Karpas-422 (cell line): ENCODE data around the gene ALDH2. TPM values are rescaled to one million over a fixed set of nuclear protein-coding genes. Genes with fewer than 3 reads are reported as not detected.

ENCODE experiments used
- DNase-seq: peaks from one replicate; pipeline ENCODE4 v3.0.0-alpha.2; 2015
- H2AFZ ChIP-seq: fragments of 200-600 bp; sonication (generic); 2 replicates; pipeline ENCODE4 v1.6.1; 2014; ENCODE audit warnings: antibody characterized with exemption, low read length, mixed read lengths
- H3K27ac ChIP-seq: fragments of 200-600 bp; sonication (generic); 2 replicates; pipeline ENCODE4 v1.5.1; 2014; ENCODE audit warnings: mild to moderate bottlenecking, low read length, moderate library complexity
- H3K27me3 ChIP-seq: fragments of 200-600 bp; sonication (generic); 2 replicates; pipeline ENCODE4 v1.6.1; 2014; ENCODE audit warnings: low read length, mixed read lengths
- H3K36me3 ChIP-seq: fragments of 200-600 bp; sonication (generic); 2 replicates; pipeline ENCODE4 v1.6.1; 2014; ENCODE audit warnings: low read length, mixed read lengths; ENCODE audit not compliant: insufficient read depth
- H3K4me1 ChIP-seq: fragments of 200-600 bp; sonication (generic); 2 replicates; pipeline ENCODE4 v1.6.1; 2014; ENCODE audit warnings: mild to moderate bottlenecking, low read length, mixed read lengths
- H3K4me2 ChIP-seq: fragments of 200-600 bp; sonication (generic); 2 replicates; pipeline ENCODE4 v1.6.1; 2014; ENCODE audit warnings: low read length, low read depth, mild to moderate bottlenecking; ENCODE audit not compliant: poor library complexity, severe bottlenecking
- H3K4me3 ChIP-seq: fragments of 200-600 bp; sonication (generic); 2 replicates; pipeline ENCODE4 v1.5.1; 2014; ENCODE audit warnings: mild to moderate bottlenecking, antibody characterized with exemption, low read length, mixed read lengths
- H3K79me2 ChIP-seq: fragments of 200-600 bp; sonication (generic); 2 replicates; pipeline ENCODE4 v1.6.1; 2014; ENCODE audit warnings: mild to moderate bottlenecking, low read length, mixed read lengths
- H3K9ac ChIP-seq: fragments of 200-600 bp; sonication (generic); 2 replicates; pipeline ENCODE4 v1.6.0; 2014; ENCODE audit warnings: low read length
- H3K9me2 ChIP-seq: fragments of 200-600 bp; sonication (generic), shearing (Covaris generic); replicated peaks from 2 replicates; pipeline ENCODE4 v1.6.0; 2014; ENCODE audit warnings: mild to moderate bottlenecking, low read length, moderate library complexity; ENCODE audit not compliant: insufficient read depth
- H3K9me3 ChIP-seq: fragments of 300-700, 200-600 bp; sonication (generic); 2 replicates; pipeline ENCODE4 v1.6.1; 2014; ENCODE audit warnings: low read length, mixed read lengths
- H4K20me1 ChIP-seq: fragments of 200-600 bp; sonication (generic); 2 replicates; pipeline ENCODE4 v1.6.1; 2014; ENCODE audit warnings: mild to moderate bottlenecking, antibody characterized with exemption, low read length, low read depth; ENCODE audit not compliant: insufficient read depth
- total RNA-seq: library from RNA; depleted of rRNA; stranded (reverse); fragments of >200 nt; shearing (Covaris generic); gene quantifications from 2 replicates; pipeline ENCODE4 v1.2.3, GENCODE V29; 2014; ENCODE audit warnings: low replicate concordance

ALDH2 gene
- total RNA-seq, 1 experiment from 2014 or later, result 69.0 TPM

DNA sequence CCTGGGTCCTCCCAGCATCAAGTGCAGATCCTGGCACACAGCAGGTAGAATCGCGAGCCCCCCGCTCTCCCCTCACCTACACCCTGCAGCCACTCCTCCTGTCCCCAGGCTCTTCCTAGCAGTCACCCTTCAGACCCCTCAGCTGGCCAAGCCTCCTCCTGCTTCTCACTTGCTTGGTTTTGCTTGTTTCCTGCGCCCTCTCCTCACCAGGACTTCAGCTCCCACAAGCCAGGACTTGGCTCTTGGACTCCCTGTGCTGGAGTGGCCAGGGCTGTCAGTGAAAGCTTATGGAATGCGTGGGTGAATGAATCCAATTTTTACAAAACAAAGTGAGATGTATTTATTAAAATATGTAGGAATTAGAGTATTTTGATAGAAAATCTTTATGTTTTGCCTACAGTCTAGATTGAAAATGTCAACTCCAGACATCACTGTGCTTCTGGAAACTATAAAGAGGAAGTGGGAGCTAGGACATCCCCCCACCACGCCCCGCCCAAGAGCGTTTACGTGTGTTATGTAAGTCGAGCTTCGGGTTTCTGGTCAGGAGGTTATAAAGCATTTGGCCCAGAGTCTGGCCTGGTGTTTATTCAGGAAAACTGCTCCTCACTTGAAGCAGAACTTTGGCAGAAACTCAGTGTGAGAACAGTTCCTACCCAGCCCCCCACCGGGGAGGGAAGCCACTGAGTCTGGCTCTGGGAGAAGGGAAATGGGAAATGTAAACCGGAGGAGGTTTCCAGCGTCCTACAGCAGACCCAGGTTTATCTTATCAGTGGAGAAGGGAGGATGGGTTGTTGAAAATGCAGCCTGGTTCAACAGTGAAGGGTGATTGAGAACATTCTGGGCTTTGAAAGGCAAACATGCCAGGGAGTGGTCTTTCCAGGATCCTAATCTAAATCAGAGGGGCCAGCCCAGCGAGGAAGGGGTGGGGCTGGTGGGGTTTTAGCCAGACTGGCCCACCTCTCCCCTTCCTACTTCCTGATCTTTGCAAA, 8.8 kb downstream of the ALDH2 start:
- peak overlapping the region; percentile 89 for H3K27ac ChIP-seq
- peak; percentile 95 for DNase-seq
- peaks cover 38% of the 10 kb centered on the region for H3K4me1 ChIP-seq
- H3K79me2 ChIP-seq, result peaks cover 57% of the 10 kb centered on the region
- H3K9me3 ChIP-seq, result no peaks in the 10 kb centered on the region
- 0 out of 2 replicates have a peak overlapping the region, but pooled peaks have one; percentile 51 for H2AFZ ChIP-seq
- peak overlapping the region; percentile 71 for H3K9ac ChIP-seq
- no peaks in the 10 kb centered on the region for H3K36me3 ChIP-seq
- H3K4me2 ChIP-seq, result peak overlapping the region; percentile 87
- H3K9me2 ChIP-seq, result no peaks in the 10 kb centered on the region
- no peaks in the 10 kb centered on the region for H4K20me1 ChIP-seq
- peak overlapping the region; percentile 55 for H3K4me3 ChIP-seq
- H3K27me3 ChIP-seq, result no peaks in the 10 kb centered on the region

DNA sequence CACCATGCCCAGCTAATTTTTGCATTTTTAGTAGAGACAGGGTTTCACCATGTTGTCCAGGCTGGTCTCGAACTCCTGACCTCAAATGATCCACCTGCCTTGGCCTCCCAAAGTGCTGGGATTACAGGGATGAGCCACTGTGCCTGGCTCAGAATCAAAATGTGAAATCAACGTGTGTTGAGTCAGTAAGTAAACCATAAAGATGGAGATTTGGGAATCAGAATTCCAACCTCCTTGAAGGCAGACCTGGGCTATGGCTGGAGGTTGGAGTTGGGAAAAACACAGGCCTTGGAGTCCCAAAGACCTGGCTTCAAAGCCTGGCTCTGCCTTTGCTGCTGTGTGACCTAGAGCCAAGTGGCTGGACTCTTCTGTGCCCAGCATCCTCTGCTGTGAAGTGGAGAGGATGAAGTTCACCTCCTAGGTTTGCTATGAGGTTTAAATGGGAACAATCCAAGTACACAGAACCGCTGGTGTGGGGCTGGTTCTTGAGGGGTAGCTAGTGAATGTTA, 10.2 kb downstream of the ALDH2 start:
- Histone ChIP-seq H3K27me3 (no peaks in the 10 kb centered on the region), H3K4me1 (peaks cover 34% of the 10 kb centered on the region), H3K9me3 (no peaks in the 10 kb centered on the region), H3K9ac (no peak overlapping the region), H2AFZ (no peak overlapping the region), H3K36me3 (peaks cover 7% of the 10 kb centered on the region; the same call in 1 of the 2 replicates), H4K20me1 (no peaks in the 10 kb centered on the region), H3K4me3 (no peak overlapping the region), H3K4me2 (no peak overlapping the region), H3K9me2 (no peaks in the 10 kb centered on the region), H3K79me2 (peaks cover 50% of the 10 kb centered on the region), H3K27ac (no peak overlapping the region)
- DNase-seq, result no peak

DNA sequence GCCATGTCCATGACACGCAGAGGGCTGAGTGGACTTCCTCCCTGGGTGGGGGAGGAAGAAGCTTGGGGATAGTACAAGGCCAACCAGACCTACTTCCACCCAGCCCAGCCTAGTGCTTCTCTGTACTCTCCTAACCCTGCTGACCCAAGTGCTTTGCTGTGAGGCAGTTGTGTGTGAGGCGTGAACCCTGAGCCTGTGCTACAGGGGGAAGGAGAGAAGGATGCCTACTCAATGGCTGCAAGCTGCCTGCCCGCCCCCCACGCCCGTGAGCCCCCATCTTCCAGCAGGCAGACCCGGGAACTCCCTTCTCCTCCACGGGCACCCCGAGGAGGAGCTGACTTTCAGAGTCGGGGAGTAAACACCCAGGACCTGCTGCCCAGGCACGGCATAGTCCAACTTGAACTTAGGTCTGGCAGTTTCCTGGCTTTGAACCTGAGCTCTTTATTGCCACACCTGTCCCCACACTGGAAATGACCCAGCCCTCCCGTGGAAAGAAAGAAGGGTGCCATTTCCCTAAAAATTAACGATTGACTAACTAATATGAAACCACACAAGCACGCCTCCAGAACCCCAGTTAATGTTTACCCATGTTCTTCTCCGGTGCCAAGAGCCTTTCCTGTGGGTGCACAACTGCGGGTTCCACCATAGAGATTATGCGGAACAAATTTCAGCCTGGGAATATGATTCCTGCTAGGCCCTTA, 10.8 kb downstream of the ALDH2 start:
- Histone ChIP-seq H3K4me3 (no peak overlapping the region), H3K4me2 (no peak overlapping the region), H3K4me1 (peaks cover 34% of the 10 kb centered on the region), H2AFZ (no peak overlapping the region), H3K79me2 (peaks cover 48% of the 10 kb centered on the region), H4K20me1 (no peaks in the 10 kb centered on the region), H3K9ac (no peak overlapping the region), H3K27ac (no peak overlapping the region), H3K9me3 (no peaks in the 10 kb centered on the region), H3K27me3 (no peaks in the 10 kb centered on the region), H3K36me3 (peaks cover 10% of the 10 kb centered on the region; the same call in 1 of the 2 replicates), H3K9me2 (no peaks in the 10 kb centered on the region)
- DNase-seq, result no peak

- Histone ChIP-seq H3K27me3 (no peaks in the 10 kb centered on the region), H3K27ac (no peak overlapping the region), H3K4me2 (no peak overlapping the region), H3K9me2 (no peaks in the 10 kb centered on the region), H4K20me1 (no peaks in the 10 kb centered on the region), H3K36me3 (peaks cover 13% of the 10 kb centered on the region; the same call in 1 of the 2 replicates), H3K79me2 (peaks cover 30% of the 10 kb centered on the region), H3K4me1 (peaks cover 12% of the 10 kb centered on the region), H3K9me3 (no peaks in the 10 kb centered on the region), H3K9ac (no peak overlapping the region), H2AFZ (no peak overlapping the region), H3K4me3 (no peak overlapping the region)
- no peak for DNase-seq
Measured at GRCh38 chr12:111780166-111780565, 13.4 kb downstream of the ALDH2 start.

GRCh38 chr12:111780615-111781014, 13.9 kb downstream of the ALDH2 start:
- no peaks in the 10 kb centered on the region for H3K9me2 ChIP-seq
- H3K4me2 ChIP-seq, result no peak overlapping the region
- H3K36me3 ChIP-seq, result peaks cover 15% of the 10 kb centered on the region; the same call in 1 of the 2 replicates
- H3K27me3 ChIP-seq, result no peaks in the 10 kb centered on the region
- DNase-seq, result no peak
- no peaks in the 10 kb centered on the region for H4K20me1 ChIP-seq
- H3K9me3 ChIP-seq, result no peaks in the 10 kb centered on the region
- no peak overlapping the region for H3K4me3 ChIP-seq
- no peak overlapping the region for H3K27ac ChIP-seq
- no peak overlapping the region for H2AFZ ChIP-seq
- no peak overlapping the region for H3K9ac ChIP-seq
- peaks cover 28% of the 10 kb centered on the region for H3K79me2 ChIP-seq
- peaks cover 7% of the 10 kb centered on the region for H3K4me1 ChIP-seq

GRCh38 chr12:111781085-111781658, 14.4 kb downstream of the ALDH2 start:
- Histone ChIP-seq H3K4me1 (peaks cover 2% of the 10 kb centered on the region), H3K9me2 (no peaks in the 10 kb centered on the region), H3K9ac (no peak overlapping the region), H3K27me3 (no peaks in the 10 kb centered on the region), H3K36me3 (peaks cover 19% of the 10 kb centered on the region; the same call in 1 of the 2 replicates), H3K79me2 (peaks cover 22% of the 10 kb centered on the region), H4K20me1 (no peaks in the 10 kb centered on the region), H3K4me2 (no peak overlapping the region), H2AFZ (no peak overlapping the region), H3K9me3 (no peaks in the 10 kb centered on the region), H3K27ac (no peak overlapping the region), H3K4me3 (no peak overlapping the region)
- no peak for DNase-seq

- Histone ChIP-seq H3K27me3 (no peaks in the 10 kb centered on the region), H3K27ac (no peak overlapping the region), H2AFZ (no peak overlapping the region), H3K4me2 (no peak overlapping the region), H3K4me1 (no peaks in the 10 kb centered on the region; the same call in 1 of the 2 replicates), H3K4me3 (no peak overlapping the region), H3K36me3 (peaks cover 22% of the 10 kb centered on the region; the same call in 1 of the 2 replicates), H4K20me1 (no peaks in the 10 kb centered on the region), H3K79me2 (peaks cover 6% of the 10 kb centered on the region; the same call in 1 of the 2 replicates), H3K9me2 (no peaks in the 10 kb centered on the region), H3K9ac (no peak overlapping the region), H3K9me3 (no peaks in the 10 kb centered on the region)
- no peak for DNase-seq
Measured at GRCh38 chr12:111783046-111783445, 16.3 kb downstream of the ALDH2 start.
